Right lobe of liver (tissue), 4 donors: ENCODE results near the gene ITPR2.

ENCODE experiments used
- POLR2A ChIP-seq: fragments of 450-650 bp; IDR thresholded peaks from one replicate; pipeline ENCODE4 v1.6.1; 2017; ENCODE audit warnings: antibody characterized with exemption, mild to moderate bottlenecking
- TF ChIP-seq, protein P1 (sequence below), 4 donors: fragments of 200-600 bp in 3 of 4; fragments of 450-650 bp in 1 of 4; IDR thresholded peaks; one replicate each; pipeline versions ENCODE4 v1.5.1 to v1.8.0; 2016 to 2022; ENCODE audit warnings: antibody characterized with exemption in 4 of 4, mild to moderate bottlenecking in 2 of 4
- donor health status: DM: no; HTN: no; CAD: no.
- donor health status: DM: no; HTN: no; CAD: no.
- donor health status: DM: no; HTN: yes; CAD: no.

DNA sequence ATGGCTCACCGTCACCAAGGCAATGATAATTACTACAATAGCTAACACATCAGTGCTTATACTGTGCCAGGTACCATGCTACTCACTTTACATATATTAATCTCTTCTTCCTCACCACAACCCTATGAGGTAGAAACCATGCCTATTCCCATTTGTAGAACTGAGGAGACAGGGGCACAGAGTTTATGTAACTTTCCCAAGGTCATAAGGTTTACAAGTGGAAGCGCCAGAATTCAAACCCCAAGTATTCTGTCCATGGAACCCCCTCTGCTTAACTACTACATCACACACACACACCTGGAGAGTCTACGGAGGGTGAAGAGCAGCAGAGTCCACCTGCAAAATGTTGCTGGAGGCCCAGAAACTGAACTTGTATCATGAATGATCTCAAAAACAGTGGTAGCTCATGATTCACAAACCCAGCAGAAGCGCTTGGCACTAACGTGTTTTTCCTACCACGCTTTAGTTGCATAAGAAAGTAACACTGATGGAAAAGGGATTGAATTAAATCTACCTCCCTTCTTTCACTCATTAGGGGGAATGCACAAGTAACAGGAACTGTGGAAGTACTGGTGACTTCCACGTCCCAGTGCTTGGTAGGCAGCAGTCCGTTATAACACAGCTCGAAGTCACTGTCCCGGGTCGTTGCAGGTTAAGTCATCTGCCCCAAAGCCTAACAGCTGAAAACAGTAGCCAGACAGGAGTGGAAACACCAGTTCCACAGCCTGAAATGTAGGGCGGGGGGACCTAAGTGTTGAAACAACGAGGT, 2.0 kb downstream of the ITPR2 start:
- no peak for TF ChIP-seq POLR2A
- TF ChIP-seq, protein P1, sequence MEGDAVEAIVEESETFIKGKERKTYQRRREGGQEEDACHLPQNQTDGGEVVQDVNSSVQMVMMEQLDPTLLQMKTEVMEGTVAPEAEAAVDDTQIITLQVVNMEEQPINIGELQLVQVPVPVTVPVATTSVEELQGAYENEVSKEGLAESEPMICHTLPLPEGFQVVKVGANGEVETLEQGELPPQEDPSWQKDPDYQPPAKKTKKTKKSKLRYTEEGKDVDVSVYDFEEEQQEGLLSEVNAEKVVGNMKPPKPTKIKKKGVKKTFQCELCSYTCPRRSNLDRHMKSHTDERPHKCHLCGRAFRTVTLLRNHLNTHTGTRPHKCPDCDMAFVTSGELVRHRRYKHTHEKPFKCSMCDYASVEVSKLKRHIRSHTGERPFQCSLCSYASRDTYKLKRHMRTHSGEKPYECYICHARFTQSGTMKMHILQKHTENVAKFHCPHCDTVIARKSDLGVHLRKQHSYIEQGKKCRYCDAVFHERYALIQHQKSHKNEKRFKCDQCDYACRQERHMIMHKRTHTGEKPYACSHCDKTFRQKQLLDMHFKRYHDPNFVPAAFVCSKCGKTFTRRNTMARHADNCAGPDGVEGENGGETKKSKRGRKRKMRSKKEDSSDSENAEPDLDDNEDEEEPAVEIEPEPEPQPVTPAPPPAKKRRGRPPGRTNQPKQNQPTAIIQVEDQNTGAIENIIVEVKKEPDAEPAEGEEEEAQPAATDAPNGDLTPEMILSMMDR (IDR thresholded peaks at IDR 0.05) = no peak
